ENCODE results near the gene SMAD3.
A peak's percentile ranks its signal among the peaks of the same experiment; 100 is the strongest.
"Not testable (repeated sequence)": the region's sequence is repeated elsewhere in the genome, so short reads cannot be mapped to it uniquely, and the experiment has no call there.

Gene SMAD3

DNA sequence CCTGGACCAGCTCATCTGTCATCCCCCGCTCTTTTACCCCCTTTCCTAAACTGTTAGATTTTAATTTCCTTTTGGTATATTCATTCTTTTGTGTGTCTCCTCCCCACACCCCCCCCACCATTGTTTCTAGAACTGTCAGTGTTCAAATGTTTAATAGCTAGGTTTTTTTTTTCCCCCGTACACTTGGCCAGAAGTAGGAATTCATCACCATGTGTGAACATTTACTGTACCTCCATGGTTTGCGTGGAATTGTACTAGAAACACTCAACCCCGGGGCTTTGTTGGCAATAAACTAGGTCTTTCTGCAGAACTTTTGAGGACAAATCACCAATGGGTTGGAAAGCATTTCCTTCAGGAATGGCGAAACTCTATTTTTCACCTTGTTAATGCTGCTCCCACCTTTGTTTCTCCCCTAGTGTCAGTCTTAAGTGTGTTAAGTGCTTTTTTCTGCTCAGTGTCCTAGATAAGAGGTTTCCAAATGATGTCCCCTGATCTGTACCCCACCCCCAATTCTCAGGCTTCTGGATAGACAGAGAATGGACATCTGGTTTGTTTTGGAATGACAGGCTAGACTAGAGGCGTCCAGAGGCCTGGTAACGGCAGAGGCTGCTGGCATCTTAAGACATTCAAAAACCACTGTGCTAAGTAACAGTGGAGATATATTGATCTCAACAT is 76.8 kb downstream of the SMAD3 start:
- DNase-seq (ENCODE audit: low read depth) = no peak

DNA sequence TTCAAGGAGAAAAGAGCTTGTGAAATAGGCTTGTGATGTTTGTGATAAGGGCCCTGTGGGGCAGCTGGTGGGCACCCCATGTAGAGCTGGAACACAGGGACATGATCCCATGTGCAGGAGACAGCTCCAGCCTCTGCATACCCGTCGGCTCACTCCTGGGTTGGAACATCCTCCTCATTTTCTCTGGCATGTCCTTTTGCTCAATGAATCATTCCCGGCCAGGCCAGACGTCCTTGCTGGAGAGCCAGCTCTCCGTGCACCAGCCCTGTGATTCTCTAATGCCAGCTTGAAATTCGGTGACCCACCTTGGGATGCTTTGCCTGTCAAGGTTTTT is 77.3 kb downstream of the SMAD3 start:
- peak; percentile 84 for DNase-seq (ENCODE audit: low read depth)

GRCh38 chr15:67143646-67144045 is 78.2 kb downstream of the SMAD3 start:
- no peak for DNase-seq (ENCODE audit: low read depth)

DNA sequence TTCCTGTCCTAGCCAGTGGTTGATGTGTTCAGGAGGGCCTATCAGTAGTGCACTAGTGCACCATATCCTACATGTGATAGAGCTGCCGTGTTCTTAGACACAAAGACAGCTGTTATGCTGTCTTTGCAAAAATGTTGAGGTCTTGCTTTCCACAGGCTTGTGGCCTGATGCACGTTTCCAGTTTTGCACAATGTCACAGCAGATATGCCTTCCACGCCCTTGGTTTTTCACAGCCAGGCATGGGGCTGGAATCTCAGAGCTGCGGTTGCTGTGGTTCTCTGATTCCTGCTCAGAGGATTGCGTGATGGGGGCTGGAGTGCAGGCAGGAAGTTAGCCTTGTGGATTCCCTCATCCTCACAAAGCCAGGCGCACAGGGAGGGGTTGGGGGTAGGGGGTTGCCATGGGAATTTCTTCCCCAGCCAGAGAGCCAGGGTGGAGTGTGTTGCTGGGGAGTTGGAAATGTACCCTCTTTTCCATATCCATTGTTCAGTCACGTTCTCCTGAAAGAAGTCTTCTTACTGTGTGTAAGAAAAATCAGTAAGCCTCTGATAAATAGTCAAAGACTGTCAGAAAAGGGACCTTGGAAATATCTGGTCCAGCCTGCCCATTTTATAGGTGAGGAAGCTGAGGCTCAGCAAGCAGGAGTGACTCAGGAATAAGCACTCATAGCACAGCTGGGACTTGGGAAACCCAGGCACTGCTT is 79.4 kb downstream of the SMAD3 start:
- DNase-seq (ENCODE audit: low read depth) = peak; percentile 83

- DNase-seq (ENCODE audit: low read depth) = no peak
Measured at GRCh38 chr15:67145312-67145610, 79.9 kb downstream of the SMAD3 start.

- DNase-seq (ENCODE audit: low read depth) = no peak
Measured at GRCh38 chr15:67145710-67146109, 80.3 kb downstream of the SMAD3 start.

DNA sequence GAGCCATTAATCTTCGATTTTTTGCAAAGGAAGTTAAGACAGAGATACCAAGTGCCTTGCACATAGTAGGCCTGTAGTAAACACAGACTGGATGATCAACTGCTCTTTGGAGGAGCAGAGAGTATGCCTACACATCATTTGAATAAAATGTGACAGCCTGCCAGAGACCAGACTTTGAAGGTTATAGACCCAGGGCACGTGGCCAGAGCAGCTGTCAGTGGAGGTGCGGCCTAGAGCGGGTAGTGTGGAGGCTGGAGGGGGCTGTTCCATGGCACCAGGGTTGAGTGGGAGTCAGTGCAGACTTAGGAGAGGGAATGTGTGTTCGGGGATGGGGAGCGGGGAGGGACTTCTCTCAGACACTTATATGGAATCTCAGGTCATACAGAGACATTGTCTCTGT is 80.8 kb downstream of the SMAD3 start:
- DNase-seq (ENCODE audit: low read depth) = peak; percentile 84

DNA sequence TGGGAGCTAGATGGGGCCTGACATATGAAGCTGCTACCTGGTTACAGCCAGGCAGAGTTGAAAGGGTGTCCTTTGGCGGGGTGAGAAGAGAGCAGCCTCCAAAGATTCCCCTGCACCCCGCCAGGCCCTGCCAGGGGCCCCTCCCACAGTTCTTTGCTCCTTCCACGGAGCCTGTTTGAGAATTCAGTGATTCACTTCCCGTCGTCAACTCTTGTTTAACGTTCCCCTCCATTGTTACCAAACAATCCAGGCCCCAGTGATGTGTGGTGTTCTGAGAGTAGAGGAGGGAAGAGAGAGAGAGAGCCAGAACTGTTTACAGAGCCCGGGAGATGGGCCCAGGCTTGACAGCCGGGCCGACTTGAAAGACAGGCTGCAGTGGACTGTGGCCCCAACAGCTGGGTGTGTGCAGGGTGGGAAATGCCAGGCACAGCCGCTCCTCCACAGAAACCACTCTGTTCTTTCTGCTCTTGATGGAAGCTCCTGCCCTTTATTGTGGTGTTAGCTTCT is 81.5 kb downstream of the SMAD3 start:
- peak; percentile 95 for DNase-seq (ENCODE audit: low read depth)

DNA sequence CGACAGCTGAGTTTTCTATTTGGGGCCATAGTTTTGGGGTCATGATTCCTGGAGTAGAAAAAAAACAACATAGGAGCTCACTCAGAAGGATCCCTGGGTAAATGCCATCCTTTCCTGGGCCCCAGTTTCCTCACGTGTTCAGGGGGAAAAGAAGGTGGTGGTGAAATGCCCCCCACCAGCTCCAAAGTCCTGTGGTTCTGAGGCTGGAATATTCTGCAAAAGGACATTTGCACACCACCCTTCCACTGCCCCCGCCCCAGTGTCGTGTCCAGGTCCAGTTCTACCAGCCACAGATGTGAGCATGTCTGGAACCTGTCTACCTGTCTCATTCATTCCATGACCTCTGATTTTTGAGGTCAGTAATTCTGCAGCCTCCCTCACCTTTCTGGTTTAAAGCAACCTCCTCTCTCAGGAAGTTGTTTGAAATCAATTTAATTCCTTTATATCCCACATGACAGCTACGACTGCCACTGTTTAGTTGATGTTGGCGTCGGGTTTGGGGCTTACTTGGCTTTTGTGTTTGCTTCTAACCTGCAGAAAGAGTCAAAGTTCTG is 82.1 kb downstream of the SMAD3 start:
- no peak for DNase-seq (ENCODE audit: low read depth)

GRCh38 chr15:67148196-67148701 is 82.8 kb downstream of the SMAD3 start:
- DNase-seq (ENCODE audit: low read depth) = peak; percentile 83

DNA sequence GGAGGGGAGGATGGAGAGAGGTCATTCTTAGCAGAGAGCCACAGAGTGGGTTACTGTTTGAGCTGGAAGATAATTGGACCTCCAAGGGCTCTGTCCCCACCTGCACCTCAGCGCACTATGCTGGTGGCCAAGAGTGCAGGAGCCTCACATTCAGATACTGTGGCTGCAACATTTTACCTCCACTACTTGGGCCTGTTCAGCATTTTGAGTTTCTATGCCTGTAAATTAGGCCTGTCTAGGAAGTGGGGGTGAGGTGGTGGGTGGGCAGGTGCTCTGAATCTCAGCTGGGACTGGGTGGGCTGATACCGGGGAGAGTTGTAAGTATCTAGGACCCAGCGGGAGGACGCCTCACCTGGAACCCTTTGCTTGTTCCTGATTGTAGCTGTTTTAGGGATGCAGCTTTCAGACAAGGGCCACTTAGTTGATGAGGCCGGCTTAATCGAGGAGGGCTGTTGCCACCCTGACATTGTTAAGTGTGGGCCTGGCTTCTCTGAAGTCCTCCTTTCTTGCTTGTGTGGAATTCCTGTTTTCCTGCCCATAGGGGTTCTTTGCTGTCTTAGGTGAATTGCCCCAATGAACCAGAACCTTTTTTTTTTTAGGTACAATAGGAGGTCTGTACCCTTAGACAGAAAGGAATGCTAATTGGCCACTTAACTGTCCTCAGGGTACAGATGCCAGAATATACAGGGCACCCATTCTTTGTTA is 83.8 kb downstream of the SMAD3 start:
- no peak for DNase-seq (ENCODE audit: low read depth)

GRCh38 chr15:67149773-67150022 is 84.3 kb downstream of the SMAD3 start:
- DNase-seq (ENCODE audit: low read depth) = no peak

- DNase-seq (ENCODE audit: low read depth) = peak; percentile 99
Measured at GRCh38 chr15:67150023-67150860, 84.8 kb downstream of the SMAD3 start.

DNA sequence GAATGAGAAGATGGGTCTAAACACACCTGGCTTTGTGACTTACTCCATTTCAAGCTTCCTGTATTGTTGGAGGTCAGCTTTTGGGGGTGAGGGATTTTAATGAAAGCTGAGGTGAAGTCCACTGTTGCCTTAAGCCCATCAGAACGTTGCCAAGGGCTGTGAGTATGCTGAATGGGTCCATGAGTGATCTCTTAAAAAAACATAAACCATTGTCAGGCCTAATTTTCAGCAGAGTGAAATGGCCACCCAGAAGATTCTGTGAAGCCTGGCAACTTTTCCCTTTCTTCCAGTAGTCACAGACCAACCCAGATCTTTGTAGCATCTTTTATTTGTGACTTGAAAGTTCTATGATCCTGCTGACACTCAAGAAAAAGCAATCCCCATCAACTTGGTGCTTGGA is 87.0 kb downstream of the SMAD3 start:
- no peak for DNase-seq (ENCODE audit: low read depth)

GRCh38 chr15:67153044-67153443 is 87.6 kb downstream of the SMAD3 start:
- DNase-seq (ENCODE audit: low read depth) = not testable (repeated sequence)

- DNase-seq (ENCODE audit: low read depth) = no peak
Measured at GRCh38 chr15:67154249-67154648, 88.8 kb downstream of the SMAD3 start.

DNA sequence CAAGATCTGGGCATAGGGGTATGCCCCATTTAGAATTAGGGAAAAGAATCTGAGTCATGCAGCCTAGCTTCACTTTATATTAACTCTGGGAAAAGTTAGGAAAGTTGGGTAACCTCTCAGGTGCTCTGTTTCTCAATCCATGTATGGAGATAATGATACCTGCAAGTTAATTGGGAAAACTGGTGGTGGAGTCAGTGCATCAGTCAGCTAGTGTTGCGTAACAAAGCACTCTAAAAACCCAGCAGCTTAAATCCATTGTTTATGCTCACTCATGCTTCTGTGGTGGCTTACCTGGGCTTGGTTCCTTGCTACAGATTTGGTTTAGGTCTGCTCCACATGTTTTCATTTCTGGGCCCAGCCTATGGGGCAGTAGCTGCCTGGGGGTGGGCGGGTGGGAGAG is 91.0 kb downstream of the SMAD3 start:
- DNase-seq (ENCODE audit: low read depth) = no peak

DNA sequence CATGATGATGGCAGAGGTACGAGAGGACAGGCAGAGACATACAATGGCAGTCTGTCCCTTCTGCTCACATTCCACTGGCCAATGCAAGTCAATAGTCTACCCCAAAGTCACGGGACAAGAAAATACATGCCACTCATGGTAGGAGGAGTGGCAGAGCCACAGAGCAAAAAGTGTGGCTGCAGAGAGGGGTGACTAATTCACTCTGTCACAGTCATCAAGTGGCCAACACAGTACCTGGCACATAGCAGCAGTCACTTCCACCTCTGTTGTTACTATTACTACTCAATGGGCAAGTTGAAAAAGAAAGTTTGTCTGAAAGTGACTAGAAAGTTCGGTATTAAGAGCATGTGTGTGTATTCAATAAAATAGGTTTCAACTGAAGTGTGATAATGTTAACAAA is 91.4 kb downstream of the SMAD3 start:
- no peak for DNase-seq (ENCODE audit: low read depth)

- no peak for DNase-seq (ENCODE audit: low read depth)
Measured at GRCh38 chr15:67157521-67158252, 92.3 kb downstream of the SMAD3 start.

GRCh38 chr15:67158367-67158766 is 93.0 kb downstream of the SMAD3 start:
- no peak for DNase-seq (ENCODE audit: low read depth)

GRCh38 chr15:67161412-67161811 is 96.0 kb downstream of the SMAD3 start:
- no peak for DNase-seq (ENCODE audit: low read depth)

GRCh38 chr15:67161881-67162280 is 96.5 kb downstream of the SMAD3 start:
- no peak for DNase-seq (ENCODE audit: low read depth)
